GM19468 (cell line): ENCODE data around the gene TMEM26.

ENCODE experiments used
- ATAC-seq: cut with Tn5 transposase; IDR thresholded peaks from one replicate; pipeline ENCODE4 v1.9.1; 2021; ENCODE audit warnings: mild to moderate bottlenecking, moderate library complexity, moderate number of reproducible peaks; ENCODE audit not compliant: unreplicated experiment; ENCODE audit errors: extremely low read depth

Gene TMEM26

DNA sequence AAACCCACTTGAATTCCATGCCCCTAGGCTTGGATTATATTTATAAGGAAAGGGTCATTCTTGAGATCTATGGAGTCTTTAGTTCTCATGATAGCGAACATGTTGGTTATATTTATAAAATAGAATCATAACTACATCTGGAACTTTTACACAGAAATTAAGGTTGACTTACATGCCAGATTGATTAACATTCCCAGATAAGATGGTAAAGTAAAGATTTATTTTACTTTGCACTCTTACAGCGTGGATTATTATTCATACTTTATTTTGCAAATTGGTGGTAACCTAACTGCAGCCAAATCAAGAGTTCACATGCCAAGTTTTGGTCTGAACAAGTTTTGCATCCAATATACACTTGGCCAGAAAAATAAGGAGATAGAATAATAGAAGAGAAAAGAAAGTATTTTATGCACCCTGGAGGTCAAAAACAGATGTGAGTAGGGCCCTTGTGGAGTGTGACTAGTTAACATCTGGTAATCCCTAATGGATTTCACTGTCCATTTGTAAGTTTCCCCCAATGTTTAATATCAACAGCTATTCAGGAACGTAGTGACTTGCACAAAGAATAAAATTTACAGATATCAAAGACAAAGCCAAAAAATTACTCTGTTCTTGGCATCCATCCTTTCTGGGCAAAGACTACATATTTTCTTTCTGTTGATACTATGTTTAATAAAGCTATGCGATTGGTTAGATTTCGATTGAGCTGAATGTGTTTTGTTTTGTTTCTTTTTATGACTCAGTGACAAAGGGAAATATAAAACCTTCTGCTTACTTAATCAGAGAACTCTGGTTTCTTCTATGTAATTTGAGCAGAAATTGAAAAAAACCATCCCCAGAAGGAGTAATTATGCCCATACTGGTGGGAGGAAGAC, 10.1 kb upstream of the TMEM26 start:
- ATAC-seq = no peak

DNA sequence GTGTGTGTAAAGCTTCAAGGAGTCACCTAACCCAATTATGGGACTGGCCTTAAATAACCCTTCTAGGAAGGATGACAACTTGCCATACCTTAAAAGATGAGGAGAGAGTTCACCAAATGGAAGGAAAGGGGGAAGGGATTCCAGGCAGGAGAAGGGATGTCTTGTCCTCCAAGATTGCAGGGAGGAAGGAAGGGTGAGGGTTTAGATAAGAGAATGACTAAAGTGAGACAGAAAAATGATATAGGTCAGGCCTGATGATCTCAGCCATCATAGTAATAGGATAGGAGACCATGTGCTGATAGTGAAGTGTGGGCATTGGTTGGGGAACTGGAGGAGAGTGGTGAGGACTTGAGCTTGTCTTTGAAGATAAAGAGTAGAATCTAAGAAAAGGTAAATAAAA, 7.7 kb upstream of the TMEM26 start:
- ATAC-seq = no peak

- no peak for ATAC-seq
Measured at GRCh38 chr10:61458031-61458430, 4.8 kb upstream of the TMEM26 start.

GRCh38 chr10:61456095-61456789, 3.1 kb upstream of the TMEM26 start:
- no peak for ATAC-seq

DNA sequence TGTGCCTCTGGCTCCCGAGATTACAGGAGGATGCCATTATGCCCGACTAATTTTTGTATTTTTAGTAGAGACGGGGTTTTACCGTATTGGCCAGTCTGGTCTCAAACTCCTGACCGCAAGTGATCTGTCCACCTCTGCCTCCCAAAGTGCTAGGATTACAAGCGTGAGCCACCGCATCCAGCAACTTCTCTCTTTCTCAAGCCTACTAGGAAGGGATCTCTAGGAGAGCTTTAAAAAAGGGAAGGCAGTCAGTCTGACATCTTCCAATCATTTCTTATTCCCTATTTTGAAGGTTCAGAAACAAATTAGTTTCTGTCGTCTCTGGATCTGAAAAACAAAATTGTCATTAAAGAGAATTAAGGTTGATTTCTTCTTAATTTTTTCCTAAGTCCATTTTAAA, 2.5 kb upstream of the TMEM26 start:
- ATAC-seq = no peak

DNA sequence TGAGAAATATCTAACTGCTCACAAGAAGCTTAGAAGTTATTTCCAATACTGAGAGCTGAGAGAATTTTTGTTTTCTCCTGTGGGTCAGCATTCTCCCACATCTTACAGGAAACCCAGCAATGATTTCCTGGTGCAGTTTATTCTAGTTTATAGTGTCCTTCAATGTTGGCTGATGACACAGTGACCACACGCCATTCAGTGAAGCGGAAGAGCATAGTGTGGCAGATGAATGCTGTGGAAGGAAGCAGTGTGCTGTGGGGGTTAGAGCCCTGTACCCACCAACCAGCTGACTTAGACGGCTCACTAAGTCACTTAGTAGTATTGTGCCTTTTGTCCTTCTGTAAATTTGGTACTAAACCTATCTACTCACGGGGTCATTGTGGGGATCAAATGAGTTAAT, 1.4 kb upstream of the TMEM26 start:
- ATAC-seq = no peak

- ATAC-seq = no peak
Measured at GRCh38 chr10:61452151-61452651, 980 bp downstream of the TMEM26 start.

GRCh38 chr10:61451357-61451756, 1.8 kb downstream of the TMEM26 start:
- no peak for ATAC-seq

GRCh38 chr10:61448841-61449600, 4.2 kb downstream of the TMEM26 start:
- ATAC-seq = no peak

- no peak for ATAC-seq
Measured at GRCh38 chr10:61448091-61448490, 5.1 kb downstream of the TMEM26 start.

DNA sequence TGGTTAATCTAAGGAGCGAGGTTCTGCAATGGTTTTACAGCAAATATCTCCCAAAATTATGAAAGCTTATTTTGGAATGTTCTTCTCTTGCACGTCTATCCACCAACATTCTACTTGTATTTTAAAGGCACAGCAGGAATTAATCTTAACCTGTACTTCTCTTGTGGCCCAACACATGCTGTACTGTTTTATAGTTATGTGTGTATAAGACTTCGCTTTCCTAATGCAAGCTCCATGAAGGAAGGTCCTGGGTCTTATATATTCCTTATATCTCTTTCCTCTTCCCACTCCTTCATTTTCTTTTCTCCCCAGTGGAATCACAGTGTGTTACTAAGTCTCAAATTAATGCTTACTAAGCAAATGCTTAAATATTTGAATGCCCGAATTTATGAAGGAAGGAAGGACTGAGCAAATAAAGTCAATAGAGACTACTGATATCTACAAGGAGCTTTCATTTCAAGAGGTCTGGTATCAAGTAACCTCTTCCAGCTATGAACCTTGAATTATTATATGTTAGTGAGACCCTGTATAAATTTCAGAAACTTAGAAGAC, 14.0 kb downstream of the TMEM26 start:
- ATAC-seq = no peak

DNA sequence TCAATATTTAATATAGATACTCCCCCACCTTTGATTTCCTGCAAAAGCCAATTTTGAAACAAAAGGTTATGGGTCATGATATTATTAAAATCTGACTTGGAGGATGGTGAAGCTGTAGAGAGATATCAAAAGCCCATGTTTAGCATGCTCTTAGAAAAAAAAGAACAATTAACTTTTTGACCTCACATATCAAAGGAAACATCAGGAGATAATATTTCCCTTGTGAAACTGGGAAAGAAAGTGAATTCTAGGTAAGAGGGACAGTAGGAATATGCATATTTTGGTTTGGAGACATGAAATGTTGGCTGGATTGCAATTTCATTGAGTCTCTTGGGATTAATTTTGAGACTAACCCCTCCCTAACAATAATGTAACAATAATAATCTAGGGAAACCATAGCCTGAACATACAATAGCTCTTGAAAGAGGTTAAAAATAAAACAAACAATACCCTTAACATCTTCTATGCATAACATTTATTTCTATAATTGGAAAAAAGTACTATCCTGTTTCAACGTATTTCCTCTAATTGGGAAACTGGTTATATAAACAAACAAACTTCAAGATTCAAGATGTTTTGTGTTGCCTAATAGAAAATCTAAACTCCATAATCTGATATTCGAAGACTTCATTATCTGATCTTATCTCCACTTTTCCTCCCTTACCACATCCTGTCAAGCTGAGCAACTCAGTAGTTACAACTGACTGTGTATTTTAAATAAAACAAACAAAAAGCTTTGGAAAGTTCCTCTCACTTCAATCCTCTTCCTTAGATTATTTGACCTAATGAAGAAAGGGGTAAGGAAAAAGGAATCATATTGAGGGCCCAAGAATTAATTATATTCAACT, 14.8 kb downstream of the TMEM26 start:
- no peak for ATAC-seq

- ATAC-seq = no peak
Measured at GRCh38 chr10:61423178-61423577, 30.0 kb downstream of the TMEM26 start.

DNA sequence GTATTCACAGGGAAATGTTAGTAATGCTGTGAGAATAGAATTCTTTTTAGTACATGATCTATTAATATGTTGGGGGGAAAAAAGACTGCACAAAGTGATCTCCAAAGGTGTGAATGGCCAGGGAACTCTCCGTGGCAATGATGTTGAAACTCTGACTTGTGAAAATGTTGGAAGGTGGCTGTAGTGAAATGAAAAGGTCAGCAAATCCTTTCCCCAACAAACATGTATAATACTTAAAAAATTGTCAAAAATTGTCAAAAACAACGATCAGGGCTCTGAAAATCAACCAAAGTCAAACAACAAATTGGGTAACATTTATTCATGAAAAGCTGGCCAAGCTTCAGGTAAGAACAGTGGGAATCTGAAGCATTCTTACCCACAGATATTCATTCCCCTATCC, 35.5 kb downstream of the TMEM26 start:
- ATAC-seq = no peak

DNA sequence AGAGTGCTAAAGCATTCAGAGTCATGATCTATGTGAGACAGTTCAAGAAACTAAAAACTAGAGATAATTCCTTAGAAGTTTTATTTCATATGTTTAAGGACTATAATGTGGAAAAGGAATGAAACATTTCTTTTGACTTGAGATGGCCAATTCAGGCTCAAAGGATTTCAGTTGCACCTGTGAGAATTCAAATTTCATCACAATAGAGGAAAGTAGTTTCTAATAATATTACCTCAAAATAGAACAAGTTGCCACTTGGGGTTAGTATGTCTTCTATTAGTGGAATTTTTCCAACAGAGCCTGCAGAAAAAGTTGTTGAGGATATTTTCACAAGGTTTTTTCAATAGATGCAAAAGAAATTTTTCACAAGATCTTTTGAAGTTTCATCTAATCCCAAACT, 37.4 kb downstream of the TMEM26 start:
- ATAC-seq = no peak

DNA sequence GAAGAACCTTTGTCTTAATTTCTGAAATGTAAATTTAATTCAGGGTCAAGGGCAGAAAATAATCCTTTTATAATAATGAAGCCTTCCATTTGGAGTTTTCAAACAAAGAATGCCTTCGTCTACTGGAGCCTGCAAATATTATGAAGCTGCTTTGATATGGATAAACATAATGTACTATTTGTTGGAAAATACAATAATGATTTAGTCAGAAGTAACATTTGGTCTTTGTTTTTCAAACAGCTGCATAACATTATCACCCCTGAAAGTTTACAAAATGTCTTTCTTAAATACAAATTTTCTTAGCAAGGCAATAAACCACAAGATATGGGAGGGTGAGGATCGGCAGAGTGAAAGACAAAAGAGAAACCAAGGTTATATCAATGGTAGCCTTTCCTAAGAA, 41.5 kb downstream of the TMEM26 start:
- no peak for ATAC-seq

GRCh38 chr10:61410353-61411070, 42.7 kb downstream of the TMEM26 start:
- ATAC-seq = no peak

GRCh38 chr10:61409157-61409556, 44.0 kb downstream of the TMEM26 start:
- ATAC-seq = no peak

GRCh38 chr10:61408105-61408504, 45.1 kb downstream of the TMEM26 start:
- no peak for ATAC-seq
